RPMI8226 (cell line): ENCODE results near the gene THADA.

Experiments
- DNase-seq: peaks from one replicate; pipeline ENCODE4 v3.0.0-alpha.2; 2015

THADA gene

GRCh38 chr2:43346602-43347567, 249.0 kb downstream of the THADA start:
- DNase-seq = no peak

- no peak for DNase-seq
Measured at GRCh38 chr2:43345872-43346271, 250.0 kb downstream of the THADA start.

GRCh38 chr2:43345391-43345813, 250.4 kb downstream of the THADA start:
- DNase-seq = no peak

DNA sequence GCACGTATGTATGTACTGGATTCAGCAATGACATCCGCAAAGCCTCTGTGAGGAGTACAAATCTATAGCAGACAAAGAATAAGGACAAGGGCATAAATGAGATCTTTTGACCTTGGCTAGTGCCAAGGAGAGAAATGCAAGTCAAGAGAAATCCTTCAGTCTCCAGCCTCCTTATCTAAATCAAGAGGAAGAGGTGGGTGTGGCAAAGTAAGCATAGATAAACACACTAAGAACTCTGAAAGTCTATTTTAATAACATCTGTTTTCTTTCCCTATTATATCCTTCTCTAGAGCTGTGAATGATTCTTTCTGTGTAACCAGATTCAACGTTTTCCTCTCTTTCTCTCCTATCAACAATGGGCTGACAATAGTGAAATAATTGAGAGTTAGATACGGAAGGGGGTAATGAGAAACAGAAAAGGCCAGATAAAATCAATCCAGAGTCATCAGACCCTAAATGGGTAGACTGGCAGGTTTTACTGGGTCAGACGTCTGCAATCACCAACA, 250.9 kb downstream of the THADA start:
- DNase-seq = no peak

DNA sequence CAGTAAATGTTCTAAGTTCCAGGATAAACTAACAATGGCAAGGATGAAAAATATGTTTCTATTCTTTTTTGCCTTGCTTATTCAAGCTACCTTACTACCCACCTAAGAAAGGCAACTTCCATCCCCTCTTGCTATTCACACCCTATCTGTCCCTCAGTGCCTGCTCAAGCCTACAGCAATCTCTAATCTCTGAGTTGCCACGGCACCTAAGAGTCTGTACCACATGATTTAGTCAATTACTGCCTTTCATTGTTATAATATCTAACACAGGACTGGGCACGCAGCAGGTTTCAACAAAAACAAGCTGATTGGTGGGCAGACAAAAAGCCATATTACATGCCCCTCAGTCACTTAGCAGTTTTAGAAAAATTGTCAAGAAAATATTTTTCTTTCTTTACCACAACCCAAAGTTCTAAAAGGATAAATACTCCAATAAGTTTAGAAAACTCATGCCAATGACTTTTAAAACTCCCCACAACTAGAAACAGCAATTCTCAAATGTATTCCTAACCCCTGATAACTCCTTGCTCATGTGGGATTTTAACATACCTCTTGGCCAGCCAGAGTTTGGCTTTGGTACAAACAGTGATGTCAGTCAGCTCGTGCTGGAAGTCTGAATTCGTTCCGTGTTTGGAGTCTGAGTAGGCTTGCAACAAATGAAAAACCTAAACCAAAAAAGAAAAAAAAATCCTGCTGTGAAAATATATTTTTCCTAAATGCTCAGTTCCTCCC, 252.1 kb downstream of the THADA start:
- DNase-seq = no peak

- DNase-seq = no peak
Measured at GRCh38 chr2:43341959-43342757, 253.7 kb downstream of the THADA start.

DNA sequence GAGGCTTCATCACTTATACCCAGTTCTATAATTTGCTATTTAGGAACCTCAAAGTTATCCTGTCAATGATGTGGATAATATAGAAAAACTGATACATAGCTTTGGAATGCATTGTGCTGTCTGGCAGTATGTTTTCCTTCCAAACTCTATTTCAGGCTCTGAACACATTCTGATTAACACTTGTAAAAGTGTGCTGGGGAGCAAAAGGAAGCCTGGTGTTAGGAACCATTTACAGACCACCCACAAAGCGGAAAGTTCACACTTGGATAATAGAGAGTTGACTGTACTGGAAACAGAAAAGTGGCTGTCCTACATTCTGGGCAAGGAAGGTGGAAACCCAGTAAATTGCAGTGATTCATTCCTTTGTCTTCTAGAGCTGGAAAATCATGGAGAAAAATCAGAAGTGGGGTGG, 254.9 kb downstream of the THADA start:
- no peak for DNase-seq

DNA sequence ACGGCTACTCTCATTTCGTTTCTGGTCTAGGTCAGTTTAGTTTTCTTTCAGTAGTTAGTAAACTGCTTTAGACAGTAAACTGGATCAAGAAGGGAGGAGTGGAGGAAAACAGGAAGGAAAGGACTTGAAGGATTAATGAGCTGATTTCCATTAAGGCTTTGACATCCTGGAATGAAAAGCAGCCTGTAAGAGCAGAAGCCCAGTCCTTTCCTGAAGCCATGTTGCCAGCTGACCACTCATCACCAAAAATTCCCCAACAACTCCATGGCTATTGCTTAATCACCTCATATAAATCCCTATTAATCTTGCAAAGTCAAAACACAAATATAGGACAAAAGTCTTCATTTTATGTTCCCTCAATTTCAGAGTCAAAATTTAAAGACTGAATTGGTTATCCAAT, 255.8 kb downstream of the THADA start:
- DNase-seq = no peak

- peak; percentile 56 for DNase-seq
Measured at GRCh38 chr2:43333656-43334144, 262.1 kb downstream of the THADA start.

- no peak for DNase-seq
Measured at GRCh38 chr2:43333101-43333655, 262.7 kb downstream of the THADA start.

GRCh38 chr2:43332653-43333052, 263.2 kb downstream of the THADA start:
- DNase-seq = no peak

- peak; percentile 28 for DNase-seq
Measured at GRCh38 chr2:43331422-43331821, 264.4 kb downstream of the THADA start.

GRCh38 chr2:43329637-43330036, 266.2 kb downstream of the THADA start:
- DNase-seq = no peak

GRCh38 chr2:43328832-43329231, 267.0 kb downstream of the THADA start:
- DNase-seq = no peak

- DNase-seq = no peak
Measured at GRCh38 chr2:43328133-43328532, 267.7 kb downstream of the THADA start.

DNA sequence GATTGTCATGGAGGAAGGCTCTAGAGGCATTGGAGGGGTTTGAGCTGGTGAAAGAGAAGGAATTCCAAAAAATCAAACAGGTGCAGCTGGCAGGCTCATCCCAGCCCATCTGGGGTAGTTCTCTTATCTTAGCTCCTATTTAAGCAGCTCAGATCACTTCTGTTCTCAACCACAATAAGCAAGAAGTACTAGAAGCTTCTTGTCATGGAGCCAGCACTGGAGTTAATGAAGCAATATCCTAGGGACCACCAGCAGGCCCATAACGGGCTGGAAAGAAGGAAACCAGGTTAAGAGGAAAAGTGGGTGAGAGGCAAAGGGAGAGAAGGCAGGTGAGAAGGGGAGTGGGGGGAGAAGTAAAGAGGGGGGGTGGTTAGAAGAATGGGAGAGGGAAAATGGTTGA, 268.7 kb downstream of the THADA start:
- no peak for DNase-seq

GRCh38 chr2:43326101-43326825, 269.6 kb downstream of the THADA start:
- DNase-seq = no peak

GRCh38 chr2:43325107-43325811, 270.6 kb downstream of the THADA start:
- no peak for DNase-seq

GRCh38 chr2:43324259-43325106, 271.4 kb downstream of the THADA start:
- DNase-seq = no peak

DNA sequence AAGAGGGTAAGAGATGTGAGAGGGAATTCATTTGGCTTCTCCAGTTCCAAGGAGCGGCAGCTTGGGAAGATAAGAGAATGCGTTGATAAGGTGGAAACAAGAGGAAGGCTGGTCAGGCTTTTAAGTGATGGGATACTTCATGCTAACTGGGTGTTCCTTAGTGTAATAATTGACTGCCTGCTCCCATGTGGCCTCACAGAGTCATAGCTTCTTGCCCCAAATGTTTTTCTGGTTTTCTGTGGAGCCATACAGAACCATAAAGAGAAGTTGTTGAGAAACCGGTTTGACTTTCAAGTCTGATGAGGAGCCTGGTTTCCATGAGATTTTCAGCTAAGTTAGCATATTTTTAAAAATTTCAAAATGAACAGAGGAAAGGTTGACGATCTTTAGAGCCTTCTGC, 272.0 kb downstream of the THADA start:
- no peak for DNase-seq
